GM12874 (cell line): ENCODE data around the gene RFX2.

Experiments used
- CTCF ChIP-seq: IDR thresholded peaks from 2 replicates; pipeline ENCODE4 v1.5.1; 2011; ENCODE audit warnings: low read depth, mild to moderate bottlenecking, control low read depth, low read length, moderate library complexity; ENCODE audit not compliant: insufficient read depth

RFX2 gene

DNA sequence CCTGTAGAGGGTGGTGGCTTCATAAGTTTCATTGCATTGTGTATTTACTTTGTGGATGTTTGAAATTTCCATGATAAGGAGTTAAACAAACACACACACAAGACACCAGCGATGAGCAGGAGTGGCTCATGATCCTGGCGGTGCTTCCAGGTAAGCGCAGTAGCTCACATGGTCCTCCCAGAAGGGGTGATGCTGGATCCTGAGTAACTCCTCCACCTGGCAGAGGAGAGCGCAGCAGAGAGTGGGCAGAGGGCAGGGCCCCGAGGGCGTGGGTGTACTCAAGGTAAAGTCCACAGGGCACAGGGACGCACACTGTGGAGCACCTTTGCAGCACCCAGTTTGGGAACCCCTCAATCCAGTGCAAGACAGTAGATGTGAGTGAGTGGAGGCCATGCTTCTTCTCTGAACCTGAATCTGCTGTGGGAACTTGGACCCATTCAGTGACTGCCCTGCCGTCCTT is 54.0 kb downstream of the RFX2 start:
- TF ChIP-seq CTCF: no peak

DNA sequence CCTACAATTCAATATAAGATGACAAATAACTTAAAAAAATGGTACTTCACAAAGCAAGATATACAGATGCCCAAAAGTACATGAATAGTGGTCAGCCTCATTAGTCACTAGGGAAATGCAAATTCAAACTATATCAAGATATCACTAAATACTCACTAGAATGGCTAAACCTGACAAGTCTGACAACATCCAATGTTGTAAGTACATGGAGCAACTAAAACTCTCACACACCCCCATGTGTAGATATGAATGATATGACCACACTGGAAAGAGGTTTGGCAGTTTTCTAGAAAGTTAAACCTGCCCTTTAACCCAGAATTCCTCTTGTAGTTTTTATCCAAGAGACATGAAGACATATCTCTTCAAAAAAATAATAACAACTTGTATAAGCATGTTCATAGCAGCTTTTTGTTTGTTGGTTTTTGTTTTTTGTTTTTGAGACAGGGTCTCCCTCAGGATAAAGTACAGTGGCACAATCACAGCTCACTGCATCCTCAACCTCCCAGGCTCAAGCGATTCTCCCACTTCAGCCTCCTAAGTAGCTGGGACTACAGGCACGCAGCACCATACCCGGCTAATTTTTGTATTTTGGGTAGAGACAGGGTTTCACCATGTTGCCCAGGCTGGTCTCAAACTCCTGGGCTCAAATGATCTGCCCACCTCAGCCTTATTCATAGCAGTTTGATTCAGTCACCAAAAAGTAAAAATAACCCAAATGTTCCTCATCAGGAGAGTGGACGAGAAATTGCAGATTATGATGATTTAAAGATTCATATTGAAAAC is 55.1 kb downstream of the RFX2 start:
- TF ChIP-seq CTCF: no peak

DNA sequence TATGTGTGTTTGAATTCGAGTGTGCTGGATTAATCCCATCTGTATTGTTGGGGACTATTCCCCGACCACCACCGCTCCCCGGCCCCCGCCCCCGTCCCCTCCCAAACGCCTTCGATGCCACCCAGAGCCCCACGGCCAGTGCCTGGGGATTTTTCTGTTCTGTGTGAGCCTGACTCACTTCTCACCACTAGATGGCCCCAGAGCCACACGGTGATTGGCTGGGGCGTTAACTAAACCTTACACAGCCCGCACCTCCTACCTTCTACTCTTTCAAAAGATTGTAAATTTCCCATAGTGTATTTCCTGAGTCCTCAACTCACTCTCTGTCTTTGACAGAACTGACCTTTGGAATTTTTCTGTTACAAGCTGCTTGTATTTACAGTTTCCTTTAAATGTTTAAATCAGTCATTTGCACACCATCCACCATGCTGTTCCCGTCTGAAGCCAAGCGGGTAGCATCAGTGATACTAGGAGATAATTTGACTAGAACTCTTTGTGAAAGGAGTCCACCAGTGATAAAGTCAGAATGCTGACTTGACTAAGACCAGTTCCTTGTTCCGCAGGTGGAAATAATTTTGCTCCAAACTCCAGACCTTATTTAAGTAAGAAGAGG is 61.4 kb downstream of the RFX2 start:
- TF ChIP-seq CTCF: peak; percentile 82

DNA sequence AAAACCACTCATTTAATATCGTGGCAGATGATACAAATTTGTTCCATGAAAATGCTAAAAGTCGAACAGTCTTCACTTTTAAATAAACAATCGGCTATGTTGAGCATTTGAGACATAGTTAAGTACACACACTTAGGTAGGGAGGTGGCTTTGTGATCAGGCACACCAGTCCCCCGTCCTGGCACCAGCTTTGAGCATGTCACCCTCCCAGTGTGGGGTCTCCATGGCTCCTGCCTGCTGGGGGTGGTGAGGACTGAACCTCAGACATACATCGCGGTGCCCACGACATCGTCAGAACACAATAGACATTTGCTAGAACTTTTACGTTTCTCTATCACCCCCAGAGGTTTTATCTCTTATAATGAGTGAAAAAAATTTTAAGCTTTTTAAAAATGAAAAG is 62.0 kb downstream of the RFX2 start:
- TF ChIP-seq CTCF: no peak

GRCh38 chr19:6047741-6048251 is 62.5 kb downstream of the RFX2 start:
- peak; percentile 53 for TF ChIP-seq CTCF

DNA sequence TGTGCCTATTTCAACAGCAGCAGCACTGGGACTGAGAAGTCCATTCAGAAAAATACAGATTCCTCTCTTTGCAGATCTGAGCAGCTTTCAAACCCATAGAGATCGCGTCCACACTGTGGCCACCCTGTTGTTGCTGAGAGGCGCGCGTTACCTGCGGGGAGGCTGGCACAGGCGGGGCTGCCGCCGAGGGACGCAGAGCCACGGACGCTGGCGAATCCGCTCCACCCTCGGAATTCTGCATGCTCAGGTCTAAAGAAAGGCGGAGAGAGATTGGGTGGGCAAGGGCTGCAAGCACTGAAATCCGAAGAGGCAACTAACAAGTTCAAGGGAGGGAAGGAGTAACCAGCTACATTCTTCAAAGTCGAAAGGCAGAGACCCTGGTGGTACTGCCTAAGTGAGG is 63.0 kb downstream of the RFX2 start:
- TF ChIP-seq CTCF: no peak

GRCh38 chr19:6045108-6045507 is 65.2 kb downstream of the RFX2 start:
- TF ChIP-seq CTCF: no peak
